Hematopoietic multipotent progenitor cell treated with erythropoietin and hydrocortisone succinate and interleukin-3 and kit ligand, for 6 days (in vitro differentiated cells): ENCODE measurements around the gene ALDH4A1.
"Not testable (repeated sequence)": the region's sequence is repeated elsewhere in the genome, so short reads cannot be mapped to it uniquely, and the experiment has no call there.

Source experiments
- DNase-seq: peaks from one replicate; pipeline ENCODE4 v3.0.0-alpha.2; 2015

The ALDH4A1 gene

DNA sequence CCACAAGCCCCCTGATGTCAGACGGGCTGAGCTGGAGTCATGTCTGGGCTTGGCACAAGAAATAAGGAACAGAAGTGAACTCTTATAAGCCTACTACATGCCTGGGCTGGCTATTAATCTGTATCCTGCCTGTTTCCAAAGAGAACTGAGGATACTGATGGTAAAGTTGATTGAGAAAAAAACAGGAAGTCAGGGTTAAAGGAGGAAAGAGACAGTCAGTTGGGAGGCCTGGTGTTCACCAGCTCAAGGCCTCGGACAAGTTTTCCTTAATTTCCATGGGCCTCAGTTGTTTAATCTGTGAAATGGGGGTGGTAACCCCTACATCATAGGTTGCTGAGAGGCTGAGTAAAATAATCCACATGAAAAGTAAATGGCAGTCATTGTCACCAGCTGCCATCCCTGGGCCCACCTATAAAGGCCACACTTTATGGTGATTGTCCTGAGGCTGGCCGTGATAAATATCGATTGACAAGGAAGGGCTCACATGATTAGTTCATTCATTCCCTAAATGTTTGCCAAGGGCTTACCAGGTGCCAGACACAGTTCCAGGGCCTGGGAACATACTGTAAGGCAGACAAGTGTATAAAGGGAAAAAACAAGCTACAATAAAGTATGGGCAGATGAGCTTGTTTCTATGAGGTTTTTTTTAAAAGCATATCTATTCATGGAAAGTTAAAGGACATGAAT is 2.8 kb downstream of the ALDH4A1 start:
- no peak for DNase-seq

DNA sequence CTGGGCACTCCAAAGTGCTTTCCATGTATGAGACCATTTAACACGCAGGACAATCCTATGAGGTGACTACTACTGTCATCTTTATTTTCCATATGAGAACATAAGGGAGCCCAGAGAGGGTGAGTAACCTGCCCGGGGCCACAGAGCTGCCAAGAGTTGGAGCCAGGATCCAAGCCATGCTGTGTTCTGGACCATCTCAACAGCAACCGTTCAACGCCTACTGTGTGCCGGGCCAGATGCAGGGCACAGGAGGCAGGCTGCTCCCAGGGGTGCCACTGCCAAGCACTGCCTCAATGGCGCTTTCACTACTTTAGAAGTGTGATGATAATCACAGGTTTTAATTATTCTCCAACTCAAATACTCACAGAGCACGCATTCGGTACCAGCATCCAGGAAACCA is 3.8 kb downstream of the ALDH4A1 start:
- DNase-seq, result no peak

DNA sequence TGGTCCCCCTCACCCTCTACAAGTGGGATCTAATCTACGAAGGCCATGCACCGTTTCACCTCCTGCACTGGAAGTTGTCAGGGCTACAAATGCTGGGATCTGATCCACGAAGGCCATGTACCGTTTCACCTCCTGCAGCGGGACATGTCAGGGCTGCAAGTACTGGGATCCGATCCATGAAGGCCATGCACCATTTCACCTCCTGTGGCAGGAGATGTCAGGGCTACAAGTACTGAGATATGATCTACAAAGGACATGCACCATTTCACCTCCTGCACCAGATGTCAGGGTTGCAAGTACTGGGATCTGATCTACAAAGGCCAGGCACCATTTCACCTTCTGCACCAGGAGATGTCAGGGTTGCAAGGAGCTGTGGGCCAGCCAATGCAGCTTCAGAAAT is 7.0 kb downstream of the ALDH4A1 start:
- DNase-seq, result no peak

DNA sequence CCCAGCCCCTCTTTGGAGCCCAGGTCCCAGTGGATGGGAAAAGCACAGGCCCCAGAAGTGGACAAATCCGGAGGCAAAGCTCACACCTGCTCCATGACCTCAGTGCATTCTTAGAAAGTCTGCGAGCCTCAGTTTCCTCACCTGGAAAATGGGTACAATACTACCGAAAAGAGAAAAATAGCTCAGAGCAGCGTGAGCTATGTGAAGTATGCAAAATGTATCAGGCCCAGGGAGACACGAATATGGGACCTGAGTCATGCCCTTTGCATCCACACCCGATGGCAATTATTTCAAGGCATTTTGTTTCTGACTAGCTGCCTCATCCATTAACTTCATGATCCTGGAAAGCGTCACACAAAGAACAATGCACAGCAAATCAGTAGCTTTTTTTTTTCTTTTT is 9.2 kb downstream of the ALDH4A1 start:
- DNase-seq, result no peak

DNA sequence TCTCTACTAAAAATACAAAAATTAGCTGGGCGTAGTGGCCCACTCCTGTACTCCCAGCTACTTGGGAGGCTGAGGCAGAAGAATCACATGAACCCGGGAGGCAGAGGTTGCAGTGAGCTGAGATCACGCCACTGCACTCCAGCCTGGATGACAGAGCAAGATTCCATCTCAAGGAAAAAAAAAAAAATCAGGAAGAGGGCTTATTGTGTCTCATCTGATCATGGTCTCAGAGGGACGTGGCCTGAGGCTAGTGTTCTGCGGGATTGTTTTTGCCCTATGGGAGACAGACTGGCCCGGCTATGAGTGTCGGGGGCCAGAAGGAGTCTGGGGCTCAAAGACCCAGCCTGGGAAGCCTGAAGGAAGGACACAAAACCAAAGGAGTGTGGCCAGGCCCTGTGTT is 10.5 kb downstream of the ALDH4A1 start:
- DNase-seq, result not testable (repeated sequence)

DNA sequence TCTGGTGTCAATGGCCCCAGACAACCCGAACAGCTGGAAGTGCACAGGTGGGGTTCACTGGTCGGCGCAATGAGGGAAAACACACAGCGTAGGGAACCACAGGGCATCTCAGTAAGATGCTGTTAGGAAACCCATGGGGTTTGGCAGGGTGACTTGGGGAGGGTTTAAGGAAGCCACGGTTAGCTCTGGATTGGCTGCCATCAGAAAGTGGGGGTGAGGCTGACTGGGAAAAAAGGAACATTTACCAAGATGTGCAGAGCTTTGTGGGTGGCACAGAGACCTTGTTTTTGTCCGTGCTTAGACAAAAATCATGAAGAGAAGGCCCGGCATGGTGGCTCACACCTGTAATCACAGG is 11.0 kb downstream of the ALDH4A1 start:
- no peak for DNase-seq

DNA sequence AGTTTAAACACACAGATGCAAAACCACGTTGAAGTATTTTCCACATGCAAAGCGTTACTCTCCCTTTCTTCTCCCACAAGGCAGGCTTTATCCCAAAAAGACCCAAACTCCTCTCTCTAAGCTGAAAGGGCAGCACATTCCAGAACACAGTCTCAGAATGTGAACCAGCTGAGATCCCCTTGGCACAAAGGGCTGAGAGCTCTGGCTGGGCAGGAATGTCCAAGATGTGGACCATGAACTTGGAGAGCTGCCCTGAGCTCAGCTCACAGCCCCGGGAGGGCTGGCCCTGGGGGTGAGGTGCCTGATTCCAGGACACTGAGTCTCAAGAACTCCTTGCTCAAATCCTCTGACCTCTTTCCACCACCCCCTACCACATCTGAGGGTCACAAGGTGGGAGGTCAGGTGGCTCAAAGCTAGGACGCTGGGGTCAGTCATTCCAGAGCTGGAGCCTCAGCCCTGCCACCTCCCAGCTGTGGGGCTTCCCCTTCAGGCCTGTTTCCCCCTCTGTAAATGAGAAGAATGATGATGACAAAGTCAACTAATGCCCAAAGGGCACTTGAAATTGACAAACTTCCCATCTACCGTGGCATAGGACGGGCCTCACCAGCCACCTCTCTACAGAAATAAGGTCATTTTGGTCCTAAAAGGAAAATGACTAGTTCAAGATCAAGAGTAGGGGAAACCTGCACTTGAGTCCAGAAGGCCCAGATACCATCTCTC is 11.5 kb downstream of the ALDH4A1 start:
- DNase-seq, result no peak

DNA sequence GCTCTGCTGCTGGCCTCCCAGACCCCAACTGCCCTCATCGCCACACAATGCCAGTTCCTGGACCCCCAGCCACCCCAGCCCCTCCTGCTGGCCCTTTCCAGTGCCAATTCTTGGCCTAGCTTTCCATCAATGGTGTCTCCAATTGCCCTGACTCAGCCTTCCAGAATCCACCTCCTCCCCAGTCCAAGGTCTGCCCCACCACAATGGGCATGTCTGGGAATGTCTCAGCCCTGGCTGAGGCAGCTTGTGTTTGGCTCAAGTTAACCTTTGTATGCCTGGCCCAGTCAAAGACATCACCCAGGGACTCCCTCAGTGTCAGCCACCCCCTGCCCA is 16.4 kb downstream of the ALDH4A1 start:
- no peak for DNase-seq

DNA sequence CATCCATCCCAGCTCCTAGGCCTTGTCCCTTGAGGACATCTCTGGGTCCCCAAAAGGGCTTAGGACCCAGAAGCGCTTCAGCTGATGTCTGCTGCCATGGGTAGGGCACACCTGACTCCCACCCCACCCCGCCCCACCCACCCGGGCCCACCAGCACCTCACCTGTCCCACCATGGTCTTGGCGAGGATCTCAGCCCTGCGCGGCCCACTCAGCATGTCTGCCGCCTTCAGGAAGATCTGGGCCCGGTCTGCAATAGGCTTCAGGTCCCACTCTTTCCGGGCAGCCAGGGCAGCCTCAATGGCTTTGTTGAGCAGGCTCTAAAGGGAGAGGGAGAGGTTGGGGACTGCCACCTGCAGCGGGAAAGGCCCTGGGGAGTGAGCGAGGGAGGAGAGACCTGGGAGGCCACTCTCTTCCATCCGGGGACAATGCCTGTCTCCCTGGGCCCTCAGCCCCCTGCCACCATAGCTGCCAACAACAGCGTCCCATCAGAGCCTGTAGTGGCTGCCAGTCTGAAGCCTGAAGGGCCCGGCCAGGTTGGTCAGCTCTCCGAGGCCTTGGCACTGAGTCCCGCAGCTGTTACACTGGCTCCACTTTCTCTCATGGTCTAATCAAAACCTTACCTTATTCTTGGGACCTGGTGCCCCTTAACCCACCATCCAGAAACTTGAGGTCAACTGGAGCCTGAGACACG is 16.9 kb downstream of the ALDH4A1 start:
- no peak for DNase-seq

DNA sequence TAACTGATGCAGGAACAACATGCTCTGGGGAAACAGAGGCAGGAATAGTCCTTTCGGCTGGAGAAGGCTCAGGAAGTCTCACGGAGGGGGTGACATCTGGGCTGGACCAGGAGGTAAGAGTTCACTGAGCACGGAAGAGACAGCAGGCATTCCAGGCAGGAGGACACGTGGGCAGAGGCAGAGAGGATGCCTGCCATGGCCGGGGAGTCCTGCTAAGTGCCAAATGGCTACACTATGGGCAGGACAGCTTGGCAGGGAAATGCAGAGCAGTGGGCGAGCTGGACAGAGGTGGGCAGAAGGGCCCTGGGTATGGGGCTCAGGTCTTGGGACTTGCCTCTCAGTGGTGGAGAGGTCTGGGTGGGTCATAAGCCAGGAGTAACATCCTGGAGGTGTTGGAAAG is 17.6 kb downstream of the ALDH4A1 start:
- no peak for DNase-seq

DNA sequence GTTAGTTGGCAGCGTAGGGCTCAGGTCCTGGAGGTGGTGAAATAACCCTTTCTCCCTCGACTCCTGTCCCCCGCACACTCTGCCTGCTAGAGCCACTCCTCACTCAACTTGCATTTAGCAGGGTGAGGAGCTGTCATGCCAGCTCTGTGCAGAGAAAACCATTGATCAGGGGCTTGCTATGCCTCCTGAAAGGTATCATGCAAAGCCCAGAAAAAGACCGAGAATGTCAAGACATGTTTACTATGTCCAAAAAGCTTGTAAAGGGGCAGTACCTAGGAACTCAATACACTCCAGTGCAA is 18.0 kb downstream of the ALDH4A1 start:
- DNase-seq, result no peak

DNA sequence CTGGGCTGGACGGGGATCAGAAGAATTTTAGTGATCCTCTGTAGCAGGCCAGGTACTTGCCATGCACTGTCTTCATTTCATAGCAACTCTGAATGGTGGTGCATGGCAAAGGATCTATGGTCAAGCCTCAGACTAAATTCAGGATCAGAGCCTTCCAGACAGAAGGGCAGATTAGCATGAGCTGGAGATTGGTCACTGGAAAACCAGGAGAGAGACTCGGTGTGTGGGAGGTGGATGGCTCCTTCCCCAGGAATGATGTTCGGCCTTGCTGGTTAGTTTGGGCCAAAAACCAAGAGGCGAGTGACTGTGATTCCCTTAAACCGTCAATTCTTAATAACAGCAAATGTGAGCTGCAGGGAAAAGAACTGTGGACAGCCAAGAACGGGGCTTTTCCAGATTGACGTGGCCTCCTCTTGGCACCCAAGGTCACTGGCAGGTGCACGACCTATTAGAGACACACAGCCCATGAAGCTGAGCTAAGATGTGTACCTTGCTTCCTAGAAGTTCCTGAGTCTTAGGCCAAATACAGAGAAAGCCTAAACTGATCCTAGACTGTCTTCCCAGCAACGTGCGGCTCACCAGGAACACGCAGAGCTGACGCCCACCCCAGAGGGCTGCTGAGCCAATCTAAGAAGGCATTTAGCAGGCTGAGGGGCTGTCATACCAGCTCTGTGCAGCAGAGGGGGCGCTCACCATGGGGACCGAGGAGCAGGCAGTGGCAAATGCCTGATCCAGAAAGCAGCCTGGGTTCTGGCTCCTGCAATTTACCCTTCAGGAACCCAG is 18.5 kb downstream of the ALDH4A1 start:
- DNase-seq, result peak; percentile 83

DNA sequence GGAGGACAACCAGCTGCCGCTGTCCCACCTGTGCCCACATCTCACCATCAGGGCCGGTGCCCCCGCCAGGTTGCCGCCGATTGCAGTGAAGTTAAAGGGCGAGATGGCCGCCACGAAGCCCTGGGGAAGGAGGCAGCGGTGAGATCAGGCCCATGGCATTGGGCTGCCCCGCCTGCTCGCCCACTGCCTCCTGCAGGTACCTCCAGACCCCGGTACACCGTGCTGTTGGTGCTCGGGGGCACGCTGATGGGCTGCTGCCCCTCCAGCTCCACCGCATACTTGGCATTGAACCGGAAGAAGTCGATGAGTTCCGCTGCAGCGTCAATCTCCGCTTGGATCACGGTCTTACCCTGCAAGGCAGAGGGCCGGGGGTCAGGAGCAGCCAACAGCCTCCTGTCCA is 19.3 kb downstream of the ALDH4A1 start:
- DNase-seq, result no peak

DNA sequence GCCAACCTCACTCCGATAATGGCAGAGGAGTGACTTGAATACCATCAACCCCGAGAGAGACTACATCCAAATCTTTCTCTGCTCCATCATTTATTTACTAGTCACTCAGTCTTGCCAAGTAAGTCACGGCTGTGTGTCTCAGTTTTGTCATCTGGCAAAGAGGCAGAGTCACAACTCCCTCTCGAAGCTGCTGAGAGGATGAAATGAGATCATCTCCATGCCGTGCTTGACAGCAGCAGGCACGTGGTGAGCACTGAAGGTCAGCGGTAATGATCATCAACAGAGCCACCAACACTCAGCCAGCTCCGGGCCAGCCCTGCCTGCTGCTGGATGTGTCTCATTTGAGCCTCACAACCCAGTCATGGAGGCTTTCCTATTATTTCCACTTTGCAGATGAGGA is 19.9 kb downstream of the ALDH4A1 start:
- DNase-seq, result no peak

DNA sequence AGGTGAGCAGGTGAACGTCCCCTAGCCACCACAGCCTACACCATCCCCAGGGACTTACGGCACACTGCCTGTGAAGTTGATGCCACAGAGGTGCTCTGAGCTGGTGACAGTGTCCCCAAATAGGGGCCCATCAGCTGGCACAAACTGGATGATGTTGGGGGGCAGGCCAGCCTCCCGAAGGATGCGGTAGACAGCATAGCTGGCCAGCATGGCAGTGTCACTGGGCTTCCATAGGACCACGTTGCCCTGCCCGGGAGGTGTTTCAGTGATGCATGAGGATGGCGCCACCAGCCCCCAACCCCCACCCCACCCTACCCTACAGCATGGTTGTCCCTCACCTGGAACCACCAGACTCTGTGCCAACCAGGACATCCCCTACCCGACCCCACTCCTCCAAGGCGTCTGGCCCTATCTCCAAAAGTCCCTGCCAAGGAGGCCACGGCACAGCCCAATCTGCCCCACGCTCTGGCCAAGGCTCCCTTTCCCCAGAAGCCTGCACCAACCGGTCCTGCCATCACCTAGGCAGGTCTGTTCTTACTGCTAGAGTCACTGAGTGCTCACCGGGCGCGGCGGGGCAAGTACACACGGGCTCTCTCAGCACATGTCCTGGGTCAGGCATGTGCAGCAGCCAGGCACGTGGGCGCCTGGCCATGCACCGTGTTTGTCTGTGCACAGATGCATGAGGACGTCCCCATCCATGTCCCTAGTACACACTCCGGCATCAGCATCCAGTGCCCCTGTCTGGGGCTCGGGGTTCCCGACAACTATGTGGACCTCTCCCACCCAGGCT is 20.5 kb downstream of the ALDH4A1 start:
- DNase-seq, result no peak

DNA sequence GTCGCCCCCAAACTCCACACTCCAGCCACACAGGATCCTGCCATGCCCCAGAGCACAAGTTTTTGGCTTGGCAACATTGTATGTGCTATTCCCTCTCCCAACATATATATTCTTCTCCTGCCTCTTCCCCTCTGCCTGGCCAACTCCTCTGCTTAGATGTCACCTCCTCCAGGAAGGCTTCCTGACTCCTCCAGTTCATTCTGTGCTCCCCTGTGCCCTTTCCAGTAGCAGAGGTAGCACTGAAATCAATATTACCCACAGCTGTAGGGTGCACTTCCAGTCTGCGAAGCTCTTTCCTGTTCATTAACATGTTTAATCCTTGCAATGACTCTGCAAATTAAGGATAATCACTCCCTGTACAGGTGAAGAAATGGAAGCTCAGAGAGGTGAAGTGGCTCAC is 21.2 kb downstream of the ALDH4A1 start:
- DNase-seq, result no peak

DNA sequence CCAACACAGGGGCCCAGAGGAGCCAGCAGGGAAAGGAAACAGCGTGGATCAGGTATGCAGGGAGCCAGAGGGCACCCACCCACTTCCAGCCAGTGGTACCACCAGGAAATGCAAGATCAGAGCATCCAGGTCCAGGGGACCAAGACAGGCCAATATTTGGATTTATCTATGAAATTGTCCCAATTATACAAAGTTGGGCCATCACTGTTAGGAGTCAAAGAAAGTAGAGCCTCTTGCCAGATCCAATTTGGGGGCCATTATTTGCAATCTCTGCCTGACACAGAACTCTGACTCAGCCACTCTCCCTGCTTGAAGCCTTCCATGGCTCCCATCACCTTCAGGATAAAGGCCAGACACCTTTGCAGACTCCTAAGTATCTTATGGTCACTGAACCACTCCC is 21.8 kb downstream of the ALDH4A1 start:
- DNase-seq, result no peak

DNA sequence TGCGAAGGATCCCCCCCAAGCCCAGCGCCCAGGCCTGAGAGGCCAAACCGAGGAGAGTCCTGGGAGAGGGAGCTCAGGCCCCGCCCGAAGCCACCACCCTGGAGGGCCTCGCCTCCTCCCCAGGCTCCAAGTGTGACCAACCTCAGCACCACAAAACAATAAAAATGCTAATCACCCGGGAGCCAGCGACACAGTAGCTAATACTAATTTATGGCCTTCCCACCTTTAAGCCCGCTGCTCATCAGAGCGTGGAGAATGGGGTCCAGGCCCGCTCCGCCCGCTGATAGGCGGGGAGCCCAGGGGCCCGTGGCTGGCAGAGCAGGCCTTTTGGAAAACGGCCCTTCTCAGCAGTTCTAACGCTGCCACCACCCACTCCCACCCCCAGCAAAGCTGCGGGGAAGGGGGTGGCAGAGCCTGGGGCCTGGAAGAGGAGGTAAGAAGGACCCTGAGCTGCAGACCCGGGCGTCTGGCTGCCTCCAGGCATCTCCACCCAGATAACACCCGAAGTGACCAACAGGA is 22.5 kb downstream of the ALDH4A1 start:
- no peak for DNase-seq

DNA sequence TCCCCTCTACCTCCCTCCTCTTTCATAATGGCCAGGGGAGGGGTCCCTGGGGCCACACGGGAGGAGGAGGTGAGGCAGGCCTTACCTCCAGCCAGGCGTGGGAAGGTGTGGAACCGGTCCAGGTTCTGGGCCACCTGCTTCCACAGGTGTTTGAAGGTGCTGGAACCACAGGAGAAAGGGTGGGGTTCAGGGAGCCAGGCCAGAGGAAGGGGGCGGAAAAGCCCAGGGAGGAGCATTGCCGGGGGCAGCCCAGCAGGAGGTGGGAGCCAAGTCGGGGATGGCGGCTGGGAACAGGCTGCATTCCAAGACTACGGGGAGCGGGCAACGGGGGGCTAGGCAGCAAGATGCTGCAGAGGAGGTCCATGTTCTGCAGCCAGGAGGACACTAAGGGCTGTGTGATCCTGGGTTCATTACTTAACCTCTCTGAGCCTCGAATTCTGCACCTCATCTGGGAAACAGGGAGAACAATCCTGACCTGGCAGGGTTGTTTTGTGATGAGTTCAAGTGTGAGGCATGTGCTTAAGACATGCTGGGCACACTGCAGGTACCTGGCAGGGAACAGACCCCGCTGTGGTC is 23.1 kb downstream of the ALDH4A1 start:
- no peak for DNase-seq

DNA sequence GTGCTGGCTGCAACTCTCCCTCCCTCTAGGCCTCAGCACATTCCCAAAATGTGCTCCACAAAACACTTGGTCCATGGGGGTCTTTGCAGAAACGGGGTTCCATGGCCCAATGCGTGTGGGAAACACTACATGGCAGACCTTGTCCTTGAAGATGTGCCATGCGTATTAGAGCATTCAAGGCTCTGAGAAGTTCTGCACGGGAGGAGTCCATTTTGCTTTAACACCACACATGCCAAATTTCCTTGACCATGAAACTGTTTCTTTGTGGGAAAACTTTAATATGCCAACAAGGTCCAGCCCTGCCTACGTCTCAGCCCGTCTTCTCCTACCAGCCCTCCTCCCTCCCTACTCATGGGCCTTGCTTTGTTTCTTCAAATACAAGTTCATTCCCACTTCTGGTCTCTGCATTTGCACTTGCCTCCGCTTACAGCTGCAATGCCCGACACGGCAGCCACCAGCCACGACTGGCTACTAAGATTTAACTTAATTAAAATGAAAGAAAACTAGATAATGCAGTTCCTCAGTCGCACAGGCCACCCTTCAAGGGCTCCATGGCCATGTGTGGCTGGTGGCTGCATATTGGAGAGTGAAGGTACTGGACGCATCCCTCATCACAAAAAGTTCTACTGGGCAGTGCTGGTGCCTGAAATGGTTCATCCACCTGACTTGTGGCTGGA is 23.7 kb downstream of the ALDH4A1 start:
- no peak for DNase-seq

DNA sequence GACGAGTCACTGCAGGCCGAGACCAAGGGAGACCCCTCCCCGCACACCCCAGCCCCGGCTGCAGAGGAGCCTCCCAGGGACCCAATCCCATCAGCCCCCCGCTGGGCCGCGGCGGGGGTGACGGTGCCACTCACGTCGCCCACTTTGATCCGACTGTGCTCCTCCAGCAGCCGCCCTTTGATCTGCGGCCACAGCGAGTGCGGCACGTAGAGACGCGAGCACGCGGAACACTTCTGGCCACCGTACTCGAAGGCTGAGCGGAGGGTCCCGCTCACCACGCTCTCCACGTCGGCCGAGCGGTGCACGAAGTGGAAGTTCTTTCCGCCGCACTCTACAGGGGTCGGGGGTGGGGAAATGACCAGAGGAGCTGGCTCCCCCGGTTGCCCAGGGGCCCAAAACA is 25.1 kb downstream of the ALDH4A1 start:
- DNase-seq, result no peak

DNA sequence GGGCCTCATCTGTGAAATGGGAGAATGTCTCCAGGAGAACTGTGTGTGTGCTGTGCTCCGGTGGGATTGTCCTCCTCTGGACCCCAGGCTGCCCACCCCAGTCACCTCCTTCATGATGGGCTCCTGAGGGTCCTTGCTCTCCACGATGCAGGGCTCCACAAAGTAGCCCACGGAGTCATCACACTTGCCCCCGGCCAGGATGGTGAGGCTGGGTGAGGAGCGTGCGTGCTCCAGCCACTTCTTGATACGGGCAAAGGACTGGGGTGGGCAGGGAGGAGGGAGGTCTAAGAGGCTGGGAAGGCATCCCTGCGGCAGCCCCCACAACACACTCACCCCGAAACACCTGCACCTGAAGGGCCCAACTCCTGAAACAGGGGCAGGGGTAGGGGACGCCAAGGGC is 26.1 kb downstream of the ALDH4A1 start:
- DNase-seq, result no peak
